NCI-H2107 treated with DMSO at 0.1 percent for 48 hours (cell line): Measurements from ENCODE around the gene DDX17.
"Not testable (repeated sequence)": the region's sequence is repeated elsewhere in the genome, so short reads cannot be mapped to it uniquely, and the experiment has no call there.

Source experiments
- DNase-seq: peaks from one replicate; lab custom pipeline; 2025; ENCODE audit not compliant: unreplicated experiment; lab: John Stamatoyannopoulos, UW

Gene DDX17

GRCh38 chr22:38491707-38492348, 14.3 kb downstream of the DDX17 start:
- no peak for DNase-seq

GRCh38 chr22:38490915-38491314, 15.2 kb downstream of the DDX17 start:
- DNase-seq = no peak

GRCh38 chr22:38490475-38490874, 15.6 kb downstream of the DDX17 start:
- DNase-seq = no peak

- no peak for DNase-seq
Measured at GRCh38 chr22:38489561-38490145, 16.5 kb downstream of the DDX17 start.

- DNase-seq = no peak
Measured at GRCh38 chr22:38489142-38489541, 17.0 kb downstream of the DDX17 start.

GRCh38 chr22:38487946-38488345, 18.2 kb downstream of the DDX17 start:
- no peak for DNase-seq

- DNase-seq = no peak
Measured at GRCh38 chr22:38485783-38486182, 20.3 kb downstream of the DDX17 start.

- DNase-seq = no peak
Measured at GRCh38 chr22:38484244-38484643, 21.9 kb downstream of the DDX17 start.

GRCh38 chr22:38482662-38483308, 23.3 kb downstream of the DDX17 start:
- DNase-seq = no peak

GRCh38 chr22:38481871-38482332, 24.2 kb downstream of the DDX17 start:
- no peak for DNase-seq

GRCh38 chr22:38481162-38481870, 24.8 kb downstream of the DDX17 start:
- DNase-seq = no peak

GRCh38 chr22:38479096-38479837, 26.8 kb downstream of the DDX17 start:
- no peak for DNase-seq

GRCh38 chr22:38477585-38477984, 28.5 kb downstream of the DDX17 start:
- DNase-seq = no peak

- no peak for DNase-seq
Measured at GRCh38 chr22:38474003-38474607, 32.0 kb downstream of the DDX17 start.

- no peak for DNase-seq
Measured at GRCh38 chr22:38471237-38471636, 34.9 kb downstream of the DDX17 start.

- not testable (repeated sequence) for DNase-seq
Measured at GRCh38 chr22:38470179-38470578, 35.9 kb downstream of the DDX17 start.

GRCh38 chr22:38469306-38469781, 36.8 kb downstream of the DDX17 start:
- no peak for DNase-seq

GRCh38 chr22:38468443-38469305, 37.4 kb downstream of the DDX17 start:
- DNase-seq = no peak

- no peak for DNase-seq
Measured at GRCh38 chr22:38467904-38468442, 38.1 kb downstream of the DDX17 start, which contains the start of gene KDELR3. Gene KDELR3 (plus strand): TSS chr22:38468096. CDS start chr22:38468234, 138 bp downstream.
